ENCODE results near the gene PLCD1. TPM values are rescaled to one million over a fixed set of nuclear protein-coding genes. Genes with fewer than 3 reads are reported as not detected.

Gene PLCD1
- total and polyA plus RNA-seq, 2 of the 8 experiments (the other 6 are each of a cell fraction or from before 2014, with no cell fraction given) = 15.3 to 19.2 TPM

- no peak for DNase-seq (ENCODE audit: low read depth in 1 of 2, low spot score in 2 of 2)
- peaks cover 0 to 2% (median under 1%) of the 10 kb centered on the region in 4 experiments; a peak in 1 of 8 replicates for H3K36me3 ChIP-seq (ENCODE audit: control insufficient read depth in 2 of 4, insufficient read depth in 4 of 4, low read length in 3 of 4)
- no peak overlapping the region for H3K14ac ChIP-seq (ENCODE audit: insufficient read length)
- ChIA-PET CTCF (ENCODE audit: partially characterized antibody) (interaction anchor here (0.6 to 2.1 kb wide), 13 partner anchors 12 to 664 kb away, joined by 3 to 34 read pairs (median 5); no protein-coding TSS in a partner anchor), POLR2A (ENCODE audit: partially characterized antibody) (interaction anchor here (0.9 kb wide), 1 partner anchor 21 kb away, joined by 3 read pairs; no protein-coding TSS in a partner anchor)
- no peaks in the 10 kb centered on the region for H3K9me3 ChIP-seq (ENCODE audit: insufficient read depth in 2 of 2, low read depth in 1 of 2, low read length in 1 of 2)
- no peak overlapping the region for H3K9ac ChIP-seq (replicated peaks in 1 of 4; ENCODE audit: extremely low read depth in 1 of 4, low read depth in 3 of 4, low read length in 3 of 4)
- no peak overlapping the region for H3K18ac ChIP-seq (ENCODE audit: extremely low read depth, low read length)
- H2BK12ac ChIP-seq (ENCODE audit: low read depth, low read length) = no peak overlapping the region
- H3K4me2 ChIP-seq (ENCODE audit: insufficient read depth in 1 of 2, low read depth in 2 of 2, low read length in 2 of 2) = peak overlapping the region in 1 of 2 experiments; percentile 91; a peak in 1 of 4 replicates
- H4K91ac ChIP-seq (replicated peaks; ENCODE audit: insufficient read length, low read length) = no peak overlapping the region
- 94% methylated on average over 5 of the region's 6 CpGs; no CpG with 5 or more reads in 1 of the 2 experiments for WGBS, 2 experiments (ENCODE audit: extremely low coverage in 1 of 2, insufficient coverage in 1 of 2, insufficient read length in 1 of 2, insufficient replicate concordance in 2 of 2, low coverage in 1 of 2, low lambda C conversion rate in 2 of 2, missing lambda C conversion rate in 1 of 2)
- no peak overlapping the region for H2AFZ ChIP-seq (ENCODE audit: low read length)
- peaks cover 11% of the 10 kb centered on the region for H3K23me2 ChIP-seq (ENCODE audit: low read depth, low read length)
- H3K27me3 ChIP-seq (replicated peaks in 1 of 4; ENCODE audit: control insufficient read depth in 3 of 4, extremely low read depth in 1 of 4, insufficient read depth in 3 of 4, low read length in 3 of 4) = peaks cover 0 to 13% (median 5%) of the 10 kb centered on the region in 4 experiments; a peak in 2 of 7 replicates
- no peak overlapping the region; the same call in 1 of the 2 replicates for H2BK20ac ChIP-seq (ENCODE audit: low read length)
- H3K4ac ChIP-seq (replicated peaks; ENCODE audit: insufficient read length, low read depth, low read length) = no peak overlapping the region
- no peak overlapping the region for H2AK5ac ChIP-seq (ENCODE audit: low read depth, low read length)
- H4K8ac ChIP-seq (ENCODE audit: extremely low read depth, insufficient read depth, low read length) = no peak overlapping the region
- peak overlapping the region; percentile 55; the same call in 1 of the 2 replicates for H2BK15ac ChIP-seq (ENCODE audit: low read length)
- no peak overlapping the region for H4K5ac ChIP-seq (ENCODE audit: insufficient read length, low read depth, low read length)
- H4K20me1 ChIP-seq (replicated peaks in 1 of 2; ENCODE audit: control insufficient read depth in 1 of 2, insufficient read depth in 2 of 2, low read length in 2 of 2) = no peaks in the 10 kb centered on the region
- no peaks in the 10 kb centered on the region; the same call in 1 of the 2 replicates for H3K79me1 ChIP-seq (ENCODE audit: low read depth, low read length)
- H2BK5ac ChIP-seq (ENCODE audit: low read depth, low read length) = no peak overlapping the region
- H2BK120ac ChIP-seq (replicated peaks; ENCODE audit: low read depth, low read length) = no peak overlapping the region
- TF ChIP-seq CTBP2 (IDR thresholded peaks at IDR 0.05; ENCODE audit: borderline replicate concordance, insufficient read depth, insufficient read length, low read length) (no peak), SIX5 (IDR thresholded peaks at IDR 0.05; ENCODE audit: low read depth, low read length) (no peak), GABPA (IDR thresholded peaks at IDR 0.05; ENCODE audit: borderline replicate concordance, insufficient read depth, low read length) (no peak), RBBP5 (IDR thresholded peaks at IDR 0.05; ENCODE audit: borderline replicate concordance, low read depth, low read length) (no peak)
- no peak for FAIRE-seq
- H3K4me3 ChIP-seq (ENCODE audit: extremely low read depth in 1 of 4, insufficient read depth in 2 of 4, low read depth in 3 of 4, low read length in 4 of 4) = no peak overlapping the region
- no peak overlapping the region for H3K23ac ChIP-seq (ENCODE audit: insufficient read length)
- no peaks in the 10 kb centered on the region for H3K79me2 ChIP-seq (ENCODE audit: control insufficient read depth in 1 of 2, insufficient read depth in 2 of 2, low read length in 2 of 2)
- no peak overlapping the region for H3K56ac ChIP-seq (replicated peaks; ENCODE audit: insufficient read length, low read depth, low read length)
- H3K27ac ChIP-seq (ENCODE audit: low read depth, low read length) = no peak overlapping the region
- H3K4me1 ChIP-seq (replicated peaks in 1 of 4; ENCODE audit: control insufficient read depth in 3 of 4, insufficient read depth in 4 of 4, low read length in 3 of 4) = peaks cover 0 to 15% (median 8%) of the 10 kb centered on the region in 4 experiments; a peak in 6 of 7 replicates
Measured at GRCh38 chr3:37997791-37998370, 31.6 kb downstream of the PLCD1 start.
